HEK293 (cell line): ENCODE data around the gene ZSCAN1.

Experiments used
- ZBTB17 ChIP-seq: fragments of 450-650 bp; formaldehyde crosslinking; IDR thresholded peaks from 2 replicates; pipeline ENCODE4 v1.5.1; 2016; ENCODE audit warnings: missing biosample characterization, missing genetic modification characterization
- ZBTB21 ChIP-seq: fragments of 450-650 bp; formaldehyde crosslinking; IDR thresholded peaks from 2 replicates; pipeline ENCODE4 v1.5.1; 2017; ENCODE audit warnings: missing biosample characterization, missing genetic modification characterization
- ZNF140 ChIP-seq: fragments of 450-650 bp; formaldehyde crosslinking; IDR thresholded peaks from 2 replicates; pipeline ENCODE4 v1.5.1; 2016; ENCODE audit warnings: missing biosample characterization, missing genetic modification characterization
- ZNF768 ChIP-seq: fragments of 450-650 bp; formaldehyde crosslinking; IDR thresholded peaks from 2 replicates; pipeline ENCODE4 v1.5.1; 2018; ENCODE audit warnings: missing biosample characterization, mild to moderate bottlenecking, missing genetic modification characterization

ZSCAN1 gene

DNA sequence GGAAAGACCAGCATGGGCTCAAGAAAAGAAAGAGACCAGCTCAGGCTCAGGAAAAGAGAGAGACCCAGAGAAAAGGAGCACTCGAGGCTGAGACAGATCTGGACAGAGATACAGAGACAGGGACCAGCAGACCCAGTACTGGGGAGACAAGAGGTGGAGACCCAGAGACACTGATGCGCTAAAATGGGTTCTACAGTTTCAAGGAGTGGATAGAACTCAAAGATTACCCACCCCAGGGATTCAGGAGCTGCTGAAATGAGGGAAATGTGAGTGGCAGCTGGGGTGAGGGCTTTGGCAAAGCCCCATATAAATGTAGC, 64.8 kb downstream of the ZSCAN1 start (continued):
- TF ChIP-seq ZNF140 (tag by site-specific recombination) (no peak), ZNF768 (tag by site-specific recombination) (peak; percentile 20; the same call in 1 of the 2 replicates), ZBTB21 (tag by site-specific recombination) (no peak), ZBTB17 (peak; percentile 76)
